Stimulated activated CD4-positive, alpha-beta T cell treated with anti-CD3 and anti-CD28 coated beads, Interleukin-2, amount 100 ng/mL, for 24 hours (primary cell): Measurements from ENCODE around the gene FAM171A1.

Experiments
- DNase-seq, 2 donors: peaks; one replicate each; pipeline ENCODE4 v3.0.0-alpha.2; 2020

Gene FAM171A1

GRCh38 chr10:15197911-15198310, 173.2 kb downstream of the FAM171A1 start:
- DNase-seq, result no peak

GRCh38 chr10:15197276-15197675, 173.8 kb downstream of the FAM171A1 start:
- no peak for DNase-seq

- DNase-seq, result no peak
These were observed 174.9 kb downstream of the FAM171A1 start for GRCh38 chr10:15196021-15196834.

GRCh38 chr10:15189133-15189885, 181.8 kb downstream of the FAM171A1 start:
- no peak for DNase-seq

- peak; percentile 31 to 44 for DNase-seq
These were observed 182.5 kb downstream of the FAM171A1 start for GRCh38 chr10:15188603-15189002.

GRCh38 chr10:15183689-15184481, 187.2 kb downstream of the FAM171A1 start:
- DNase-seq, result no peak

- no peak for DNase-seq
These were observed 188.4 kb downstream of the FAM171A1 start for GRCh38 chr10:15182540-15183207.

GRCh38 chr10:15181576-15182156, 189.4 kb downstream of the FAM171A1 start:
- DNase-seq, result no peak

GRCh38 chr10:15180736-15181135, 190.4 kb downstream of the FAM171A1 start:
- no peak for DNase-seq

- no peak for DNase-seq
These were observed 194.8 kb downstream of the FAM171A1 start for GRCh38 chr10:15176269-15176668.

- DNase-seq, result no peak
These were observed 195.5 kb downstream of the FAM171A1 start for GRCh38 chr10:15175587-15175986.

- DNase-seq, result no peak
These were observed 198.7 kb downstream of the FAM171A1 start for GRCh38 chr10:15172306-15172840.

- peak; percentile 32 to 39 for DNase-seq
These were observed 201.3 kb downstream of the FAM171A1 start for GRCh38 chr10:15169555-15170401.

- peak; percentile 96 for DNase-seq
These were observed 202.1 kb downstream of the FAM171A1 start for GRCh38 chr10:15168786-15169554.

GRCh38 chr10:15168291-15168785, 202.8 kb downstream of the FAM171A1 start, which contains the start of gene NMT2:
Gene NMT2, minus strand, starts transcription at chr10:15168693. Its CDS starts 81 bp downstream, at chr10:15168612.
- DNase-seq, result no peak

GRCh38 chr10:15167411-15168290, 203.4 kb downstream of the FAM171A1 start:
- DNase-seq, result peak; percentile 53

GRCh38 chr10:15166325-15166724, 204.8 kb downstream of the FAM171A1 start:
- no peak for DNase-seq

- DNase-seq, result no peak
These were observed 207.7 kb downstream of the FAM171A1 start for GRCh38 chr10:15163253-15163828.
